Activated T-helper 1 cell treated with anti-CD3 and anti-CD28 coated beads, Interleukin-12 subunit alpha, Interleukin-12 subunit beta, Interleukin-2, Interleukin-4 antibody, amounts not matched to agents 30 ng/mL and 10 ng/mL and 1 ng/mL, durations not matched to agents 14 hours and 24 hours and 36 hours (primary cell): ENCODE results near the gene SCAF4. TPM values are rescaled to one million over a fixed set of nuclear protein-coding genes. Genes with fewer than 3 reads are reported as not detected.
"Not testable (repeated sequence)": the region's sequence is repeated elsewhere in the genome, so short reads cannot be mapped to it uniquely, and the experiment has no call there.

ENCODE experiments used
- DNase-seq: peaks from one replicate; pipeline ENCODE4 v3.0.0; 2021; ENCODE audit warnings: low spot score
- H3K27ac Mint-ChIP-seq: one replicate; pipeline ENCODE4 v1.8.0; 2021; ENCODE audit warnings: mild to moderate bottlenecking, mixed read lengths
- H3K27me3 Mint-ChIP-seq: one replicate; pipeline ENCODE4 v1.8.0; 2022; ENCODE audit warnings: mild to moderate bottlenecking, moderate library complexity, mixed read lengths; ENCODE audit not compliant: insufficient read depth
- H3K36me3 Mint-ChIP-seq: one replicate; pipeline ENCODE4 v1.8.0; 2021; ENCODE audit warnings: low read depth, mixed read lengths
- H3K4me1 Mint-ChIP-seq: one replicate; pipeline ENCODE4 v1.8.0; 2021; ENCODE audit warnings: low read depth, mixed read lengths
- H3K4me3 Mint-ChIP-seq: one replicate; pipeline ENCODE4 v1.8.0; 2021; ENCODE audit warnings: mild to moderate bottlenecking, moderate library complexity, mixed read lengths
- H3K9me3 Mint-ChIP-seq: one replicate; pipeline ENCODE4 v1.8.0; 2021; ENCODE audit warnings: mixed read lengths
- intact Hi-C: fragments of 100-400 bp; cut with micrococcal nuclease; formaldehyde crosslinking; loops from one replicate; pipeline ENCODE4 v1.15.1; 2024
- total RNA-seq: library from RNA; stranded (reverse); gene quantifications from 2 replicates; pipeline ENCODE4 v1.2.3, GENCODE V29; 2022

SCAF4 gene
- total RNA-seq, 1 donor from 2014 or later, result 66.1 TPM

DNA sequence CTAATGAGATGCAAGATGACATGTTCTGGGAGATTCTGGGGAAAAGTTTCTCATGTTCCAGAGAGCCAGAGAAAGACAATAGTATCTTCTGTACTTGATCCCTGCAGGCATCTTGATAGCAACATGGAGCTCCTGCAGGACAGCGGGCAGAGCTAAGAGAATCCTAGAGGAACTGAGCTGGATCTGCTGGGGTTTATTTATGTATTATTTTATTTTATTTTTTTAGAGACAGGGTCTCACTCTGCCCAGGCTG lies 22.7 kb upstream of the SCAF4 start:
- no peak overlapping the region for H3K4me3 Mint-ChIP-seq

DNA sequence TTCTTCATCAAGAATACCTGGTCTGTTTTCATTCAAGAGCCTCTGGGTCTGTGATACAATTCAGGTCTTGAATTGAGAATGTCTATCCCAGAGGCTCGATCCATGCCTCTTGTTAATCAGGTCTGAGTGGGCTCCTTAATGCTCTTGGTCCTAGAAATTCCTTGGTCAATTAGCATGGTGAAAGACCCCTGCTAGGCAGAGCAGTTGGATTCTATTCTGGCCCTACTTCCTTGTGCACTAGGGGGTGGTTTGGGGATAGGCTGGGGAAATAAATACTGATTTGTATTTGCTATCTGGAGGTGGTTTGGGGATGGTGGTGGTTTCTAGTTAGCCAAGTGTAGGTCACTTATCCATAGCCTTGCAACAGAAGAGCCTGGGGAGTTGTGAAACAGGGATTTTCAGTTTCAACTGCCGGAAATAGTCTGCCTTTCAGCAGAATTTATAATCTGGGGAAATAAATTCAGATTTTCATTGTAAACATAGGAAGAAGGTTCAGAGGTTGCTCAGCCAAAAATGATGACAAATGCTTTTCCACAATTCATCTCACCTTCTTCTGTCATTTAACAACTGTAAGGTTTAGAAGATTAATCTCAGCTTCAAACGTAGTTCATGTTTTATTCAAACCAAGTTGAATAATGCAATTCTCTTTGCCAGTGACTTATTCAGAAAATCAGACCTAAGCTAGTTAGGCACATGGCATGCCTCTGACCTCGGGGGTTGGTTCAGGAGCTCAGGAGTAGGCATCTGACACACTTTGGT lies 22.2 kb upstream of the SCAF4 start:
- Mint-ChIP-seq H3K4me1 (no peaks in the 10 kb centered on the region), H3K27me3 (peaks cover 6% of the 10 kb centered on the region), H3K9me3 (no peaks in the 10 kb centered on the region), H3K4me3 (no peak overlapping the region), H3K36me3 (no peaks in the 10 kb centered on the region), H3K27ac (no peak overlapping the region)
- intact Hi-C loops, result no loop called here
- no peak for DNase-seq

More for the DNA sequence above, 22.7 kb upstream of the SCAF4 start:
- no peak for DNase-seq
- H3K36me3 Mint-ChIP-seq, result no peaks in the 10 kb centered on the region
- no peaks in the 10 kb centered on the region for H3K4me1 Mint-ChIP-seq
- intact Hi-C loops, result no loop called here
- no peak overlapping the region for H3K27ac Mint-ChIP-seq
- no peaks in the 10 kb centered on the region for H3K9me3 Mint-ChIP-seq
- peaks cover 6% of the 10 kb centered on the region for H3K27me3 Mint-ChIP-seq

DNA sequence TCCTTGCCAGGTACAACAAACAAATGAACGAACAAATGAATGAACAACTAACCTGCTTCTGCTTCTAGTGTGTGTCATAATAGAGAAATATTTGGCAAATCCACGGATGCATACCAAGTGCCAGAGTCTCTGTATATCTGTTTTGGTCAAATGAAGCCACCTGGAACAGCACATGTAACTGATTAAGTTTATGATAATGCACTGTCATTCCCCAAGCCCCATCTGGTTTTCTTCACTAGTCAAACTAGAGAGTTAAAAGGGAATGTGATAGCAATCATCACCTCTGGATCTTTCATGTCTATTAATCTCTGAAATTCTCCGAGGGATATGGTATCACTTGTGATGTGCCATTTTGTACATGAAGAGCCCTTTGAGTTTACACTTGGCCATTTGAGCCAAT lies 21.0 kb upstream of the SCAF4 start:
- Mint-ChIP-seq H3K27me3 (peaks cover 3% of the 10 kb centered on the region), H3K27ac (no peak overlapping the region), H3K9me3 (no peaks in the 10 kb centered on the region), H3K4me1 (no peaks in the 10 kb centered on the region), H3K36me3 (no peaks in the 10 kb centered on the region), H3K4me3 (no peak overlapping the region)
- intact Hi-C loops, result no loop called here
- no peak for DNase-seq

DNA sequence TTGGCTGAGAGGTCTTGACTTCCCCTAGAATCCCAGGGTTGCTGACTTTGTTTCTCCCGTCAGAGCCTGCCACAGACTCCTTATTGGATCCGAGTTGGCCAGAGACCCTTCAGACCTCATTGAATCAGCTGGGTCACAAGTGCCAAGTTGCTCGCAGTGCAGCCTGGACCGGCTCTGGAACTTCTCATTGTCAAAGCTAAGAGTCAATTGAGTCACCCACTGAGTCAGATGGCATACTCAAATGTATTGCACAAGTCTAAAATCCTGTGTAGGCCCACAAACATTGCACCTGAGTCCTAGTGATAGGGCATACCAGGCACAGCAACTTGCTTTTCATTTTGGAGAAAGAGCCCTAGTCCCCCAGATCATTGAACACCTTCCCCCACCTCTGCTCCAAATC lies 20.4 kb upstream of the SCAF4 start:
- intact Hi-C loops, result no loop called here
- Mint-ChIP-seq H3K27me3 (peaks cover 3% of the 10 kb centered on the region), H3K27ac (no peak overlapping the region), H3K4me1 (no peaks in the 10 kb centered on the region), H3K4me3 (no peak overlapping the region), H3K36me3 (no peaks in the 10 kb centered on the region), H3K9me3 (no peaks in the 10 kb centered on the region)
- DNase-seq, result no peak

DNA sequence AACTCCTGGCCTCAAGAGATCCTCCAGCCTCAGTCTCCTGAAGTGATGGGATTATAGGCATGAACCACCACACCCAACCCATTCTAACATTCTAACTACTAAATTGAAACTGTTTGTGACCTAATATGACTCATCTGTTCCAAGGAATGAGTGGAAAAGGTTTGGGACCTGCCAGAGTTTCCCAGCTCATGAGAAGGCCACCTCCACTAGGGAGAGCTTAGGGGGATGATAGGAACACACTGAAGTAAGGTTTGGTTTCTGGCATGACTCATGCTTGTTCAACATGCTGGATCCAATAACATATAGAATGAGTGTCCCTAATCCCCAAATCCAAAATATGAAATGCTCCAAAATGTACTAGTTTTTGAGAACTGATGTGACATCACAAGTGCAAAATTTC lies 18.9 kb upstream of the SCAF4 start:
- H3K4me1 Mint-ChIP-seq, result no peaks in the 10 kb centered on the region
- H3K4me3 Mint-ChIP-seq, result no peak overlapping the region
- H3K36me3 Mint-ChIP-seq, result no peaks in the 10 kb centered on the region
- peaks cover 6% of the 10 kb centered on the region for H3K9me3 Mint-ChIP-seq
- intact Hi-C loops, result no loop called here
- DNase-seq, result no peak
- H3K27ac Mint-ChIP-seq, result no peak overlapping the region
- no peaks in the 10 kb centered on the region for H3K27me3 Mint-ChIP-seq

DNA sequence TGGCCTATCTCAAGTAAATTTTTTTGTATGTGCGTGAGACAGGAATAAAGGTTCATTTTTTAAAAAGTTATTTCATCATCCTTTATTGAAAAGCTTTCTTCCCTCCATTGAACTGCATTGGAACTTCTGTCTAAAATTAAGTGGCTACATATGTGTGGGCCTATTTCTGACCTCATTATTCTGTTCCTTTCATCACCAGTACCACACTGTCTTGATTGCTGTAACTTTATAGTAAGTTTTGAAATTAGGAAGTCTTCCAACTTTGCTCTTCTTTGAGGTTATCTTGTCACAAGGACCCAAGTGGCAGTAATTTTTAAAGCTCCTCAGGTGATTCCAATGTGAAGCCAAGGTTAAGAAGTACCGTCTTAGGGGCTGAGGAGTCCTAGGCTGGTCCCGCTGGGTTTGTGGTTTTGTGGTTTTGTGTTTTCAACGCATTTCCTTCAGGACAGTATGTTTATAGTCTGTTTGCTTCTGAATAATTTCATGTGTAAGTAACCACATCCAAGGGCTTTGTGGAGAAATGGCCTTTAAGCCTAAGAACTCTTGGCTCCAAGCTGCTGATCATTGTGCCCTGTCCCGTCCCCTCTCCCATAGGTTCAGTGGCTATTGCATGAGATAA lies 12.4 kb upstream of the SCAF4 start:
- Mint-ChIP-seq H3K4me3 (no peak overlapping the region), H3K27ac (no peak overlapping the region), H3K4me1 (peaks cover 8% of the 10 kb centered on the region), H3K9me3 (peaks cover 7% of the 10 kb centered on the region), H3K27me3 (peaks cover 2% of the 10 kb centered on the region), H3K36me3 (no peaks in the 10 kb centered on the region)
- intact Hi-C loops, result no loop called here
- no peak for DNase-seq

DNA sequence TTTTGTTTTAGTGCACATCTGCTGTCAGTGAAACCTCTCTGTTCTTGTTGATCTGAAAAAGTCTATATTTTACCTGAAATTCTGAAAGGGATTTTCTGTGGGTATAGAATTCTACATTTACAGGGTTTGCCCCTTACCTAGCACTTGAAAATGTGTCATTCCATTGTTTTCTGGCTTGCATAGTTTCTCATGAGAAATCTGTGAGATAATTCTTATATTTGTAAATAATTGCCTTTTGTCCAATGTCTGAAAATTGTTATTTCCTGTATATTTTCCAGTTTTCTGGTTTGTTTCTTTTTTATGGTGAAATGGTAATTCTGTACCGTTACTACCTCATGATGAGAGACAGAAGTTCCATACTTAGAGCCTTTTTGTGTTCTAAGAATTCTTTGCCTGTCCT lies 11.8 kb upstream of the SCAF4 start:
- no peak overlapping the region for H3K27ac Mint-ChIP-seq
- peaks cover 7% of the 10 kb centered on the region for H3K9me3 Mint-ChIP-seq
- no peak overlapping the region for H3K4me3 Mint-ChIP-seq
- peaks cover 8% of the 10 kb centered on the region for H3K4me1 Mint-ChIP-seq
- peaks cover 2% of the 10 kb centered on the region for H3K27me3 Mint-ChIP-seq
- no peaks in the 10 kb centered on the region for H3K36me3 Mint-ChIP-seq
- no peak for DNase-seq
- intact Hi-C loops, result no loop called here

DNA sequence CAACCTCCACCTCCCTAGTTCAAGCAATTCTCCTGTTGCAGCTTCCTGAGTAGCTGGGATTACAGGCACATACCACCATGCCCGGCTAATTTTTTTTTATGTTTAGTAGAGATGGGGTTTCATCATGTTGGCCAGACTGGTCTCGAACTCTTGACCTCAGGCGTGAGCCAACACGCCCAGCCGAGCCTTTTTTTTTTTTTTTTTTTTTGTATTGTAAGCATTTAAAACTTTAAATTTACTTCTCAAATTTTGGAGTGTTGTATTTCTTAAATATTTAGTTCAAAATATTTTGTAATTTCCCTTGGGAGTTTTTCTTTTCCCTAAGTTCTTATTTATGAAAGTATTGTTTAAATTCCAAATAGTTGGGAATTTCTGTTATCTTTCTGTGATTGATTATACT lies 9.2 kb upstream of the SCAF4 start:
- Mint-ChIP-seq H3K4me1 (peaks cover 8% of the 10 kb centered on the region), H3K4me3 (no peak overlapping the region)

DNA sequence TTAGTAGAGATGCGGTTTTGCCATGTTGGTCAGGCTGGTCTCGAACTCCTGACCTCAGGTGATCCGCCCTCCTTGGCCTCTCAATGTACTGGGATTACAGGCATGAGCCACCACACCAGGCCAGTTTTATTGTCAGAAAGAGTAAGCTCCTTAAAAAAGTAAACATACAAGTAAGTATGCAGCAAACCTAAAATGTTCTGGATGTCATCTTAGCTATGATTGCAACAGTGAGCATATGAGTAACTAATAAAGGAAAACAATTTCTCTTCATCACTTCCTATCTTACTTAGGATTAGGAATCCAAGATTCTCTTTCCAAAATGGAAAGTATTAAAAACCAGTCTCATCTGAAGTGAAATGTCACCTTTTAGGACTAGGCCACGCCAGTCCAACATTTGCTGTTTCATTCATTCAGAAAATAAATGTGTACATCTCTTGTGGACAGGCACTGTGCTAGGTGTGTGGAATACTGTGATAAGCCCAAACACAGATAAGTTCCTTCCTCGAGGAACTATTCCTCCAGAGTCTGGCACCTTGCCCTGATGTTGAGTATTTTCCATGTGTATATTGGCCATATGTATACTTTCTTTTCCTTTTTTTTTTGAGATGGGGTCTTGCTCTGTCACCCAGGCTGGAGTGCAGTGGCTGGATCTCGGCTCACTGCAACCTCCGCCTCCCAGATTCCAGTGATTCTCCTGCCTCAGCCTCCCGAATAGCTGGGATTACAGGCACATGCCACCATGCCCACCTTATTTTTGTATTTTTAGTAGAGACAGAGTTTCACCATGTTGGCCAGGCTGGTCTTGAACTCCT lies 5.9 kb upstream of the SCAF4 start:
- H3K36me3 Mint-ChIP-seq, H3K27me3 Mint-ChIP-seq, H3K4me1 Mint-ChIP-seq, H3K9me3 Mint-ChIP-seq, intact Hi-C loops, H3K27ac Mint-ChIP-seq, H3K4me3 Mint-ChIP-seq, DNase-seq: not testable (repeated sequence)

More for the DNA sequence above, 9.2 kb upstream of the SCAF4 start:
- DNase-seq, result no peak
- H3K9me3 Mint-ChIP-seq, result peaks cover 5% of the 10 kb centered on the region
- peaks cover 2% of the 10 kb centered on the region for H3K27me3 Mint-ChIP-seq
- H3K36me3 Mint-ChIP-seq, result no peaks in the 10 kb centered on the region
- intact Hi-C loops, result no loop called here
- no peak overlapping the region for H3K27ac Mint-ChIP-seq

DNA sequence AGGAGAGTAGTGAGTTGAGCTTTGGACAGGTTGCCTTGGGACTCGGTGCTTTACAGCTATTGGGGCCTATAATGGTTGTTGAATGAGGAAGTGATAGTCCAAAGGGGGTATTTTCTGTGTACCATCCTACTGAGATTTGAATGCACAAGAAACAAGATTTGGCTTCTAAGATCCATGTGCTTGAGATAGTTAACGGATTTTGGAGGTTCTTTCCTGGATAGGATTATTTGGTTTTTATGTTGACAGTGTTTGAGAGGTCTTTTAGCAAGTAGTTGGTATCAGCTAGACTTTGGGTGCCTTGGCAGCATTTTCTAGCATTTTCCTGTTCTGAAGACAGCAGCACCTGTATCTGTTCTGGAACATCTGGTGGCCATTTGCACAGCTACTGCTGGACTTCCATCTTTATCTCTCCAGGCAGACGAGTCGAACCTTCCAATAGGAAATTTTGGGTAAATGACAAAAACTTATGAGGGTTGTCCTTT lies 3.6 kb upstream of the SCAF4 start:
- no peak overlapping the region for H3K4me3 Mint-ChIP-seq
- no peak overlapping the region for H3K27ac Mint-ChIP-seq
- no peaks in the 10 kb centered on the region for H3K9me3 Mint-ChIP-seq
- H3K27me3 Mint-ChIP-seq, result no peaks in the 10 kb centered on the region
- no peak for DNase-seq
- H3K4me1 Mint-ChIP-seq, result no peaks in the 10 kb centered on the region
- intact Hi-C loops, result no loop called here
- peaks cover under 1% of the 10 kb centered on the region for H3K36me3 Mint-ChIP-seq

DNA sequence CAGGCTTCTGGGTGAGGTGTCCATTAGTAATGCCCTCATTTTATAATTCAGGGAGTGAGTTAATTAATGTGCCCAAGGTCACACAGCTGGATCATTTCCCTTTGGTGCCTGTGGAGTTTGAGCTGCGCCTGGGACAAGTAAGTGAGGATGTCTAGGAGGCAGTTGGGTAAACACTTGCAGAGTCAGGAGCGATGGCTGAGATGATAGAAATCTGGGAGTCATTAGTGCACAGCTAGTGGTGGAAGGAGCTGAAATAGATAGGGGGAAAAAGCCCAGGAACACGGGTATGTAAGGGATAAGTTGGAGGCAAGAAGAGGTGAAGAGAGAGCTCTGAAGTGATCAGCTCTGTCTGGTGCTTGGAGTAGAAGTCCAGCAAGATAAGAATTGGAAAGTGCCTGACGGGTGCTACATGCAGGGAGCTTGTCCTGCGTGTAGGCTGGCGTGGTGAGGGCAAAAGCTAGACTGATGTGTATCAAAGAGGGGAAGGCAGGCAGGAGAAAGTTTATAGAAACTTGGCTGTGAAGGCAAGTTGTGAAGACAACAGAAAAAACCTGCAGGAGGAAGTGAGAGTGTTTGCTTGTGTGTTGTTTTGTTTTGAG lies 1.7 kb upstream of the SCAF4 start:
- peaks cover 3% of the 10 kb centered on the region for H3K36me3 Mint-ChIP-seq
- intact Hi-C loops, result loop anchor here (2.0 to 5.0 kb wide), 5 partner anchors 65 to 994 kb away; partner anchors contain the start of genes CFAP298 and SYNJ1
- no peaks in the 10 kb centered on the region for H3K4me1 Mint-ChIP-seq
- no peaks in the 10 kb centered on the region for H3K27me3 Mint-ChIP-seq
- DNase-seq, result no peak
- no peaks in the 10 kb centered on the region for H3K9me3 Mint-ChIP-seq
- no peak overlapping the region for H3K27ac Mint-ChIP-seq
- no peak overlapping the region for H3K4me3 Mint-ChIP-seq

DNA sequence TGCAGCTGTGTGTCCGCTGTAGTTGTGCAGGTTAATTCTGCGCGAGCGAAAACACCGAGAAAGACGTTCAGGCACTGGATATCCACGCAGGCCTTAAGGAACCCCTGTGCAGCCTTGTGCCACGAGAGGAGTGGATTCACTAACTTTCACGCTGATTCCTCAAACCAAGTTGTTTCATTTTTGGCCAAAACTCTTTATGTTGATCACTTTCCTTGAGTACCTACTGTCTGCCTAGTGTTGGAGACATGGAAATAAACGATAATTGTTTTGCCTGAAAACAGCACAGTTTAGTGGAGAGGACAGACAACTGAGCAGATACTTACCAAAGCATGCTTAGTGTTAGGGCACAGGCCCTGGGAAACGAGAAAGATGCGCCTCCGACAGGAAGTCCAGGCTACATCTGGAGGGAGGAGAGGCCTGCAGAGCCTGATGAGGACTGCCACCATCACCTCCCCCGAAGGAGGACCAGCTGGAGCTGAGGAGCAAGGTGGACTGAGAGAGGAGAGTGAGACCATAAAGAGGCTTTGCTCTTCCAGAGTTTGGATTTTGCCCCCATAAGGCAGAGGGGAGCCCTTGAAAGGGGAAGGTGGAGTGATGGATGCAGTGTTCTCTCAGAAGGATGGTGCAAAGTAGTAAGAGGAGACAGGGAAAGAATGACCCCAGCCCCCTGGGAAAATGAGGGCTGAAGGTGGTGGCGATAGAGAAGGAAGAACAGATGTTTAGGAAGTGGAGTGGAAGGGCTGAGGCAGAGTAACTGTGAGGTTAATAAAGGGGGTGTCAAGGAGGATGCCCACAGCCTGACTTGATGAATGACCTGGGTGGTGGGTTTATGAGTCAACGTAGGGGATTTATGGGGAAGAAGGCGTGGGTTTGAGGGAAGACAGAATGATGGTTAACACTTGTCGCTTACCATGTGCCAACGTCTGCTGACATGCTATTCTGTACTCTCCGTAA lies 956 bp upstream of the SCAF4 start:
- DNase-seq, result no peak
- Mint-ChIP-seq H3K36me3 (peaks cover 3% of the 10 kb centered on the region), H3K27me3 (no peaks in the 10 kb centered on the region), H3K4me1 (no peaks in the 10 kb centered on the region), H3K27ac (no peak overlapping the region), H3K9me3 (no peaks in the 10 kb centered on the region), H3K4me3 (no peak overlapping the region)
- intact Hi-C loops, result loop anchor here (1.0 to 5.0 kb wide), 8 partner anchors 9 to 994 kb away; partner anchors contain the start of genes CFAP298, MIS18A, SOD1 and SYNJ1
